GM12878 (cell line): ENCODE data around the gene PHF20. TPM values are rescaled to one million over a fixed set of nuclear protein-coding genes. Genes with fewer than 3 reads are reported as not detected.

Source experiments
- ATAC-seq: fragments of 200-7000 bp; cut with Tn5 transposase; 3 replicates; pipeline ENCODE4 v1.9.1; 2020; ENCODE audit warnings: mild to moderate bottlenecking, moderate library complexity
- BruUV-seq: library from RNA; stranded (reverse); fragments of 400-500 nt; replicated peaks from 2 replicates; lab custom pipeline; 2021; lab: Mats Ljungman, UMichigan
- CTCF ChIA-PET: fragments of 300-600 bp; sonication (Branson Sonifier 250); formaldehyde crosslinking; extraction: SDS; loops from one replicate; lab custom pipeline; 2021; ENCODE audit warnings: inconsistent platforms; lab: Yijun Ruan, JAX
- POLR2A ChIA-PET: fragments of 350-600 bp; formaldehyde crosslinking; extraction: SDS; loops from one replicate; lab custom pipeline; 2021; ENCODE audit warnings: inconsistent platforms; lab: Charles Lee
- RAD21 ChIA-PET: fragments of 300-600 bp; sonication (Branson Sonifier 250); formaldehyde crosslinking; loops from one replicate; lab custom pipeline; 2023; ENCODE audit warnings: antibody characterized with exemption; ENCODE audit not compliant: unreplicated experiment; lab: Charles Lee
- SMC1A ChIA-PET: fragments of 300-600 bp; sonication (Branson Sonifier 250); formaldehyde crosslinking; loops from one replicate; lab custom pipeline; 2023; ENCODE audit not compliant: unreplicated experiment, uncharacterized antibody; lab: Charles Lee
- DNase-seq: peaks from one replicate; pipeline ENCODE4 v3.0.0-alpha.2; 2011; ENCODE audit warnings: low read depth, low spot score
- FAIRE-seq: peaks from 3 replicates; lab custom pipeline; 2011; peaks lifted over from hg19 to GRCh38; lab: Jason Lieb, UNC
- H2AFZ ChIP-seq: 2 replicates; pipeline ENCODE4 v1.6.0; 2011; ENCODE audit warnings: low read depth, low read length, control low read depth; ENCODE audit not compliant: control insufficient read depth
- H3K27ac ChIP-seq: 2 replicates; pipeline ENCODE4 v1.5.1; 2011; ENCODE audit warnings: control low read depth; ENCODE audit not compliant: control insufficient read depth, insufficient read depth
- H3K27me3 ChIP-seq, 2 experiments: replicated peaks in 1 of 2; 2 replicates each; pipeline versions ENCODE4 v1.6.0 to v1.6.1; 2011; ENCODE audit warnings: low read length in 1 of 2; ENCODE audit not compliant: control insufficient read depth in 2 of 2, insufficient read depth in 2 of 2
- H3K36me3 ChIP-seq, 2 experiments: 2 replicates each; pipeline ENCODE4 v1.5.1; 2011; ENCODE audit warnings: low read length in 1 of 2; ENCODE audit not compliant: control insufficient read depth in 2 of 2, insufficient read depth in 2 of 2
- H3K4me1 ChIP-seq: 2 replicates; pipeline ENCODE4 v1.6.1; 2011; ENCODE audit warnings: mild to moderate bottlenecking, low read length, moderate library complexity, mixed read lengths; ENCODE audit not compliant: control insufficient read depth, insufficient read depth
- H3K4me2 ChIP-seq: 2 replicates; pipeline ENCODE4 v1.6.0; 2011; ENCODE audit warnings: control low read depth; ENCODE audit not compliant: control insufficient read depth, insufficient read depth
- H3K4me3 ChIP-seq: fragments of 200-600 bp; sonication (generic); 2 replicates; pipeline ENCODE4 v1.5.1; 2016
- H3K79me2 ChIP-seq: 2 replicates; pipeline ENCODE4 v1.6.0; 2011; ENCODE audit warnings: low read length; ENCODE audit not compliant: control insufficient read depth, insufficient read depth
- H3K9ac ChIP-seq: 2 replicates; pipeline ENCODE4 v1.8.0; 2011; ENCODE audit warnings: low read length, control low read depth, mixed read lengths; ENCODE audit not compliant: control insufficient read depth, insufficient read depth
- H3K9me3 ChIP-seq: replicated peaks from 3 replicates; pipeline ENCODE4 v1.5.1; 2011; ENCODE audit warnings: mild to moderate bottlenecking, low read length; ENCODE audit not compliant: control insufficient read depth, insufficient read depth
- H4K20me1 ChIP-seq: 2 replicates; pipeline ENCODE4 v1.6.0; 2011; ENCODE audit not compliant: control insufficient read depth, insufficient read depth
- CHD2 ChIP-seq: IDR thresholded peaks from 2 replicates; pipeline ENCODE4 v1.6.1; 2011; ENCODE audit warnings: low read depth, low read length, improper control_type of control experiment, borderline replicate concordance
- CTCF ChIP-seq, 3 experiments: IDR thresholded peaks in 2 of 3; conservative IDR thresholded peaks in 1 of 3; 2 replicates each; pipeline ENCODE4 v1.5.1; 2011; ENCODE audit warnings: low read depth in 3 of 3, low read length in 3 of 3, mild to moderate bottlenecking in 3 of 3, control low read depth in 2 of 3, moderate library complexity in 2 of 3, inconsistent platforms in 1 of 3, mixed read lengths in 1 of 3; ENCODE audit not compliant: control insufficient read depth in 2 of 3, insufficient read depth in 1 of 3; ENCODE audit errors: extremely low read depth in 1 of 3
- EP300 ChIP-seq, 2 experiments: fragments of 150-350 bp in 1 of 2; IDR thresholded peaks; 2 replicates each; pipeline ENCODE4 v1.6.1; 2011 to 2012; ENCODE audit warnings: low read depth in 2 of 2, low read length in 2 of 2, borderline replicate concordance in 1 of 2, improper control_type of control experiment in 1 of 2, inconsistent platforms in 1 of 2; ENCODE audit not compliant: control insufficient read depth in 1 of 2
- IRF5 ChIP-seq: fragments of 450-650 bp; IDR thresholded peaks from 2 replicates; pipeline ENCODE4 v1.6.1; 2017; ENCODE audit warnings: borderline replicate concordance
- MYB ChIP-seq: fragments of 150-350 bp; IDR thresholded peaks from 2 replicates; pipeline ENCODE4 v1.6.1; 2014; ENCODE audit warnings: mild to moderate bottlenecking, low read depth, low read length, borderline replicate concordance
- NFXL1 ChIP-seq: fragments of 450-650 bp; IDR thresholded peaks from 2 replicates; pipeline ENCODE4 v1.6.1; 2017; ENCODE audit warnings: antibody characterized with exemption, mild to moderate bottlenecking, borderline replicate concordance
- NR2C2 ChIP-seq: IDR thresholded peaks from 2 replicates; pipeline ENCODE4 v1.6.1; 2011; ENCODE audit warnings: borderline replicate concordance, low read depth; ENCODE audit not compliant: control insufficient read depth, insufficient read length
- PAX5 ChIP-seq: IDR thresholded peaks from 2 replicates; pipeline ENCODE4 v1.6.1; 2011; ENCODE audit warnings: low read depth, low read length, borderline replicate concordance
- PML ChIP-seq: IDR thresholded peaks from 2 replicates; pipeline ENCODE4 v1.6.1; 2012; ENCODE audit warnings: low read length, inconsistent platforms
- POLR2AphosphoS5 ChIP-seq: IDR thresholded peaks from 2 replicates; pipeline ENCODE4 v1.6.1; 2011; ENCODE audit warnings: mild to moderate bottlenecking, low read length, inconsistent platforms
- RB1 ChIP-seq: fragments of 450-650 bp; formaldehyde crosslinking; IDR thresholded peaks from 2 replicates; pipeline ENCODE4 v1.6.1; 2017; ENCODE audit warnings: mild to moderate bottlenecking, borderline replicate concordance
- SIN3A ChIP-seq: IDR thresholded peaks from 2 replicates; pipeline ENCODE4 v1.6.1; 2012; ENCODE audit warnings: low read depth, low read length, improper control_type of control experiment
- SPI1 ChIP-seq: IDR thresholded peaks from 2 replicates; pipeline ENCODE4 v1.6.1; 2011; ENCODE audit warnings: low read depth, mild to moderate bottlenecking, low read length, moderate library complexity, borderline replicate concordance; ENCODE audit not compliant: insufficient read depth
- ZBTB11 ChIP-seq: fragments of 450-650 bp; formaldehyde crosslinking; IDR thresholded peaks from 2 replicates; pipeline ENCODE4 v1.5.0; 2022; ENCODE audit warnings: mild to moderate bottlenecking, missing genetic modification characterization
- ZNF207 ChIP-seq: fragments of 450-650 bp; IDR thresholded peaks from 2 replicates; pipeline ENCODE4 v1.6.1; 2014; ENCODE audit warnings: antibody characterized with exemption, mild to moderate bottlenecking, borderline replicate concordance
- ZSCAN29 ChIP-seq: fragments of 450-650 bp; IDR thresholded peaks from 2 replicates; pipeline ENCODE4 v1.6.1; 2017; ENCODE audit warnings: mild to moderate bottlenecking, moderate library complexity
- WGBS: methylation state at CpG from one replicate; pipeline ENCODE4 v1.1.6; 2016; ENCODE audit warnings: low lambda C conversion rate; ENCODE audit not compliant: insufficient replicate concordance, insufficient coverage; ENCODE audit errors: missing lambda C conversion rate; 5-methylcytosine and 5-hydroxymethylcytosine counted together
- in situ Hi-C: fragments of 300-500 bp; cut with MboI; formaldehyde crosslinking; loops from 9 replicates; pipeline ENCODE4 v1.14.3; 2018; ENCODE audit warnings: mixed read lengths
- intact Hi-C: fragments of 100-400 bp; cut with micrococcal nuclease; formaldehyde crosslinking; loops from one replicate; pipeline ENCODE4 v1.14.2; 2022; ENCODE audit not compliant: unreplicated experiment
- polyA plus RNA-seq, 11 experiments: library from polyadenylated mRNA; depleted of rRNA in 4 of 11; unstranded in 6 of 11; stranded (reverse) in 5 of 11; fragments of >200 nt; fragmentation: Nextera tagmentation in 4 of 11; fragmentation: Illumina TruSeq in 1 of 11; extraction: Ambion mirVana in 4 of 11; extraction: Trizol in 1 of 11; gene quantifications; 1 replicate in 1 of 11; 2 replicates in 10 of 11; pipeline versions ENCODE4 v1.2.1 to v1.2.3, GENCODE V29; 2011 to 2016; ENCODE audit warnings: inconsistent platforms in 2 of 11, missing spikeins in 2 of 11, low read depth in 1 of 11
- total RNA-seq, 4 experiments: library from RNA; depleted of rRNA in 3 of 4; stranded (reverse); fragments of >200 nt in 3 of 4; fragmentation: Illumina TruSeq in 1 of 4; extraction: Trizol in 1 of 4; gene quantifications; 2 replicates each; pipeline versions ENCODE4 v1.2.1 to v1.2.3, GENCODE V29; 2013 to 2021

PHF20 gene
- total and polyA plus RNA-seq, 10 of the 15 experiments (the other 5 are each of a cell fraction or from before 2014, with no cell fraction given): 31.6 to 91.2 (median 46.8) TPM

- TF ChIP-seq EP300 (IDR thresholded peaks at IDR 0.05; ENCODE audit: borderline replicate concordance in 1 of 2, control insufficient read depth in 1 of 2, low read depth in 2 of 2, low read length in 2 of 2) (no peak), NR2C2 (no peak), ZNF207 (no peak)
Observed at GRCh38 chr20:35985806-35986205, 214.0 kb downstream of the PHF20 start (continued).

GRCh38 chr20:35988910-35989463, 217.2 kb downstream of the PHF20 start:
- CTCF ChIA-PET: interaction anchor here (0.5 to 13.4 kb wide), 5 partner anchors 8 to 740 kb away, joined by 3 to 717 read pairs (median 3); no protein-coding TSS in a partner anchor
- POLR2A ChIA-PET: no interaction called here
- Histone ChIP-seq H2AFZ (no peak overlapping the region), H3K9ac (no peak overlapping the region), H3K36me3 (no peaks in the 10 kb centered on the region), H3K9me3 (no peaks in the 10 kb centered on the region), H3K4me3 (no peak overlapping the region), H3K27me3 (no peaks in the 10 kb centered on the region), H3K4me2 (no peak overlapping the region), H3K4me1 (no peaks in the 10 kb centered on the region), H3K27ac (no peak overlapping the region), H4K20me1 (no peaks in the 10 kb centered on the region), H3K79me2 (no peaks in the 10 kb centered on the region)
- in situ Hi-C loops: loop anchor here (25.0 kb wide), 1 partner anchor 448 kb away; no protein-coding TSS in a partner anchor
- RAD21 ChIA-PET: interaction anchor here (3.1 kb wide), 1 partner anchor 150 kb away, joined by 40 read pairs; no protein-coding TSS in a partner anchor
- 20% methylated on average over 2 of the region's 2 CpGs for WGBS
- intact Hi-C loops: no loop called here
- no peak for ATAC-seq
- DNase-seq: no peak
- no peak for FAIRE-seq
- no TSS peak for BruUV-seq
- SMC1A ChIA-PET: interaction anchor here (1.4 to 11.5 kb wide), 4 partner anchors 9 to 150 kb away, joined by 3 to 344 read pairs (median 10); no protein-coding TSS in a partner anchor
- TF ChIP-seq PAX5: no peak
- TF ChIP-seq ZSCAN29: no peak
- TF ChIP-seq MYB: no peak
- no peak for TF ChIP-seq PML
- no peak for TF ChIP-seq RB1
- no peak for TF ChIP-seq ZBTB11 (CRISPR knock-in tag)
- TF ChIP-seq CHD2: no peak
- no peak for TF ChIP-seq NFXL1
- no peak for TF ChIP-seq SPI1
- no peak for TF ChIP-seq IRF5
- no peak for TF ChIP-seq SIN3A
- no peak for TF ChIP-seq CTCF (IDR thresholded peaks at IDR 0.05 in 2 of 3, conservative IDR thresholded peaks at IDR 0.05 in 1 of 3; ENCODE audit: control insufficient read depth in 2 of 3, extremely low read depth in 1 of 3, insufficient read depth in 1 of 3, low read depth in 3 of 3, low read length in 3 of 3)
- no peak for TF ChIP-seq POLR2AphosphoS5
